Stimulated activated CD8-positive, alpha-beta memory T cell treated with anti-CD3 and anti-CD28 coated beads, Interleukin-4, amount 100 ng/mL, for 1 hour (primary cell): ENCODE results near the gene ANXA1.

ENCODE experiments used
- DNase-seq, 2 donors: peaks; one replicate each; pipeline ENCODE4 v3.0.0-alpha.2; 2020; ENCODE audit warnings: low read depth in 2 of 2, low spot score in 1 of 2

ANXA1 gene, protein sequence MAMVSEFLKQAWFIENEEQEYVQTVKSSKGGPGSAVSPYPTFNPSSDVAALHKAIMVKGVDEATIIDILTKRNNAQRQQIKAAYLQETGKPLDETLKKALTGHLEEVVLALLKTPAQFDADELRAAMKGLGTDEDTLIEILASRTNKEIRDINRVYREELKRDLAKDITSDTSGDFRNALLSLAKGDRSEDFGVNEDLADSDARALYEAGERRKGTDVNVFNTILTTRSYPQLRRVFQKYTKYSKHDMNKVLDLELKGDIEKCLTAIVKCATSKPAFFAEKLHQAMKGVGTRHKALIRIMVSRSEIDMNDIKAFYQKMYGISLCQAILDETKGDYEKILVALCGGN

DNA sequence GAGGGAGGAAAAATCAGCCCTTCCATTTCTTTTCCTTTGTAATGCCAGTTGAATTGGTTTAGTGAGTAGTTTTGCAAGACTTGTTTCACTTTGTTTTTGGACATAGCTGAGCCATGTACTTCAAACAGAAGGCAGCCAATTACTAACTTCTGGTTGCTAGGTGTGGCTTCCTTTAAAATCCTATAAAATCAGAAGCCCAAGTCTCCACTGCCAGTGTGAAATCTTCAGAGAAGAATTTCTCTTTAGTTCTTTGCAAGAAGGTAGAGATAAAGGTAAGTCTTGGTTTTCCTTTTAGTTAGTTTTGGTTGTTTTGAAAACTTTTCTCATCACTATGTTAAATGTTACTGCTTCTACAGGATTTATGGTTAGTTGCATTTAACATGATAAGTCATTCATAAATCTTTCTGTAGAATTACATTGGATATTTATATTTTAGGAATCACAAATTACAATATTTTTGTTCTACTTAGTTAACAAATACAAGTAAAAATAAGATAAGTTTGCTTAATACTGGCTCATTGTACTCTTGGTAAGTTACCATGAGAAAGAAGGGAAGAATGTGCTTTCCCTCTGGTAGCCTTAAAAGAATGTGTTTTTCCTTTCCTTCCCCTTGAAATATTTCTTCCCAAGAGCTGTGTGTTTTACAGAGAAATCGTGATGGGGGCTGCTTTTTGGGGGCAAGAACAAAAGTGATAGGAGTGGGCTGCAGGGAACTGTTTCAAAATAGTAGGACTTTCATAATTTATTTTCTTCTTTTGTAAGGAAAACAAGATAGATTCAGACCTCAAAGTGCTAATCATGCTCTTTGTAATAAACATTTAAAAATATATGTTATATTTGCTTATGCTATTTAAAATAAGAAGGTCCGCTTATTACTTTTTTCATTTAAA, at the start of gene ANXA1:
ANXA1 (plus strand) TSS at position 213 of the 890 bp plus-strand sequence. CDS start 6,671 bp downstream, outside the sequence.
- no peak for DNase-seq

DNA sequence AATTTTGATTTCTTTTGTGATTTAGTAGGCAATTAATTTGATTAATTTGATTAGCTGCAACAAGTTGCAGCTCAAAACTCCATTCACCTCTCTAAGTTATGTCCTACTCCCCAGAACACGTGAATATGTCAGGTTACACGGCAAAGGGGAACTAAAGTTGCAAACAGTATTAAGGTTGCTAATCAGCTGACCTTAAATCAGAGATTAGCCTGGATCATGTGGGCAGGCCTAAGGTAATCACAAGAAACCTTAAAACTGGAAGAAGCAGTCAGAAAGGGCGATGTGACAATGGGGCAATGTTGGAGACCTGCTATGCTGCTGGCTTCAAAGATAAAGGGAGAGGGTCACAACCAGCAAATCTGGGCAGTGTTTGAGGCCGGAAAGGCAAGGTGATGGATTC, 47.3 kb upstream of the ANXA1 start:
- no peak for DNase-seq

DNA sequence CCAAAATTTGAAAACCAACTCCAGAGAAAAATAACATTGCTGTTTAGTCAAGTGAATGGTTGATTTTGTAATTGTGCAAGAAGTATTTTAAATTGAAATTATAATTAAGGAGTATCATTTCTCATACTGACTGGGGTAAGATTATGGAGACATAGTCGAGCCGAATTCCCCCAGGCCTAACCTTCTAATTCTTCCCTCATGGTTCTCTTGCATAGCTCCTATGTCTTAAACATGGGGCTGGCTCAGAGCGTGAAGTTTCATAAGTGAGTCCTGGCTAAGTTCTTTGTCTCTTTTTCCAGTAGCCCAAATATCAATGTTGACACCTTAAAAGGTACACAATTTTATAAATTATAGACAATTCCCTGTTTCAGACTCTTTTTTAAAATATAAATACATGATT, 46.7 kb upstream of the ANXA1 start:
- DNase-seq, result no peak

DNA sequence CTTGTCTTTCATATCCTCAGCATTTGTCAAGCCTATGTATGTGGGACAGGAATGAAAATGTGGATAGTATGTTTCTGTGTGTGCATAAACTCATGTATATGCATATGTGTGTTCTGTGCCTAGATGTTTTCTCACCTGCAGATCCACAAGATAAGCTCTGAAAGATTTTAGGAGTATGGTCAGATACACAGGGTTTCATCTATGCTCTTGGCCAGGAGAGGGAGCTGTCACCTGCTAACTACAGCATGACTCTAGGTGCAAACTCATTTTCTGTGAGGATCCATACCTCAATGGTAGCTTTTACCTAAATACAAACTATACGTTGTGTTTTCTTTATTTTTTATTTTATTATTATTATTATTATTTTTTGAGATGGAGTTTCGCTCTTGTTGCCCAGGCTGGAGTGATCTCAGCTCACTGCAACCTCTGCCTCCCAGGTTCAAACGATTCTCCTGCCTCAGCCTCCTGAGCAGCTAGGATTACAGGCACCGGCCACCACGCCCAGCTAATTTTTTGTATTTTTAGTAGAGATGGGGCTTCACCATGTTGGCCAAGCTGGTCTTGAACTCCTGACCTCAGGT, 44.1 kb upstream of the ANXA1 start:
- peak in 1 of 2 donors; percentile 36 for DNase-seq

DNA sequence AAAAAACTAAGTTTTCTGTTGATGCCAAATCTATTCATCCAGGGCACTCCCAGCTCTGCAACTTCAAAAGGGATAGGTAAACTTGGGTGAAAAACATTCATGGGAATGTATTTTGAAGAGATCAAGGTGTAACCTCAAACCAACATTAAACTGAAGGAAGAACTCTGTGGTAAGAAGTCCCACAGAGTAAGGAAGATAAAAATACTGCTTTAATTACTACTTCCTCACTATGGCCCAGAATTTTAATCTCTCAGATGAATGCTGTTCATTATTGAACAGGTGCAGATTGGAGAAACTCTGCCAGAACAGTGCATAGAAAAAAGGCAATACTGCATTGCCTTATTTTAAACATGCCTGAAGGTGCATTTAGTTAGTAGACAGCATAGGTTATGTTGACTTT, 37.6 kb upstream of the ANXA1 start:
- DNase-seq, result no peak

DNA sequence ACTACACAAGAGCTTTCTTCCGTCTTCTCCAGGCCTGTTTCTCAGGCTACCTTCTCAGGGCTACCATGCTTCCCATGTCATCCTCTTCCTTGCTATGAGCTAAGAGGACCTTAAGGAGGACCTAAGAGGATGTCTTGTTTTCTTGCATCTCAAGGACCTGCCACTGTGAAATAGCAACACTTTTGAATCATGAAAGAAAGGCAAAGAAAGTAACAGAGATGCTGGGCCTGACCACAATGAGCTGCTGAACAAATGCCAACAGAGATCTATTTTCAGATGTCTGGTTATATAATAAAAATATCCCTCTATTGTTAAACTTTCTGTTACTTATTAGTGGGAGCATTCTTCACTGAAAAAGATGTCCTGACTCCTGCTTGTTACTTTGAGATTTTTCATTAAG, 36.7 kb upstream of the ANXA1 start:
- no peak for DNase-seq

DNA sequence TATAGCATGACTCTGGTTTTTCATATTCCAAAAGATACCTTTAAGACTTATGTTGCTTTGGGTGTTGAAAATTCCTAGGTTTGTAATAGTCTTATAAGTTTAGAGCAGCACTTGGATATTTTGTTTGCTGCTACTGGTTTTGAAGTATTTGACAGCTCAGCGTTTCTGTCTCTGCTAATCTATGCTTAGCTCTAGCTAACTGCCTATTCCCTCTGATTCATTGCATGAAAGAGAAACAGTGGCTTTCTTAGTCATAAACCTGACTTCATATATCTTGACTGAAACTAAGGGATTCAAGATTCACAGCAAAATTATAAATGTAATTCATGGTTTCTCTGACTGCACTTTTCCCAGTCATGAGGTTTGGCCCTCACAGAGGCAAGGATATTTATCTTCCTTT, 35.6 kb upstream of the ANXA1 start:
- DNase-seq, result no peak

DNA sequence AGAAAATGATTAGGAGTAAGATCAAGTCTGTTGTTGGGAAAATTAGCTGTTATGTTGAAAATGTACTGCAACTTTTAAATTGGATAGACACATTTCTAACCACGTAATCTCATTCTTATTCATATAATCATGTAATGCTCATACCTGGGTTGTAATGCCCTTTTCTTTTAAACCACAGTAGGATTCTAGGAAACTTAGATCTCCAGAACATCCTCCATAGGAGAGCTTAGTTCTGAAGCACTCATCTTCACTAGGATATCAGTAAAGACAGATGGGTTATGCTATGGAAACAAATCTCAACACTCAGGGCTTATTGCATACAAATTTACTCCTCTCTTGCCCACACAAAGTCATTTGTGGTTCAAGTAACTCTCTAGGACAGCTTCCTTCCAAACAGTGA, 34.8 kb upstream of the ANXA1 start:
- no peak for DNase-seq

DNA sequence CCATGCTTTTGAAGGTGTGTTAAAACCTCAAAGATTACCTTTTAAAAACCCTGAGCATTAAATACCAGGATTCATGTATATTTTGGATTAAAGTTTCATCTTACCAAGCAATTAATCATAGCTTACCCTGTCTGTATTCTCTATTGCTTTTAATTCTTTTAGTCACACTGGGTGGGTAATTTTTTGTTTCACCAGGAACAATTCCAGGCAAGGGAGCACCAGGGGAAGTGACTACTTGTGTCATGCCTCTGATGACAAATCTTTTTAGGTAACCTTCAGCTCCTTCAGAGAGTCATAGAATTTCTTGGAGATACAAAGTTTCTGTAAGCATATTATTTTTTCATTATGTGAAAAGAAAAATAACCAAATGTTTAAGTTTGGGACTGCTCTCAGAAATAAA, 33.4 kb upstream of the ANXA1 start:
- DNase-seq, result no peak

DNA sequence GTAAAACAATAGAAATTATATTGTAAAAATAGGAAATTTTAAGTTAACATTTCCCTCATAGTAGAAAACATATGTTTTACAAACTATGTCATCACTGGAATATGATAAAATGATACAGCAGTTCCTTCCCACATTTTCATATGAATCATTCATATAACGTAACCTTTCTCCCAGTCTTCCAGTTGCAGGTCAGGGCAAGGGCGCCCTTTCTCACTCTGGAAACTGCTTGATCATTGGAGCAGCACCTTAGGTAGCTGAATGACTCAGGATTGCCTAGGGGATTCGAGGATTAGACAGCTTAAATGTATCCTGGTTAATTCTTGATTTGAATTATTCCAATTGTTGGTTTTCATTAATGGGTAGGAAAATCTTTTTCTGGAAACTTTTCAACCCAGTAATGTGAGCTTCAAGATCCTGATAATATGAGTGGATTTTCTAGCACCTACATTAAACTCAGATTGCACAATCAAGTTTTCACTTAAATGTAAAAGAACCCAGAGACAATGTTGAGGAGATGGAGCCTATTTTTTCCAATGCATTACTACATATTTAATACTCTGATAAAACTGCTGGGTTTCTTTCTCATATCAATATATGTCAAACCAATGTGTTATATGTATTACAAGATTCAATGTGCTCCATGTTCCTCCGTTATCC, 32.6 kb upstream of the ANXA1 start:
- no peak for DNase-seq

DNA sequence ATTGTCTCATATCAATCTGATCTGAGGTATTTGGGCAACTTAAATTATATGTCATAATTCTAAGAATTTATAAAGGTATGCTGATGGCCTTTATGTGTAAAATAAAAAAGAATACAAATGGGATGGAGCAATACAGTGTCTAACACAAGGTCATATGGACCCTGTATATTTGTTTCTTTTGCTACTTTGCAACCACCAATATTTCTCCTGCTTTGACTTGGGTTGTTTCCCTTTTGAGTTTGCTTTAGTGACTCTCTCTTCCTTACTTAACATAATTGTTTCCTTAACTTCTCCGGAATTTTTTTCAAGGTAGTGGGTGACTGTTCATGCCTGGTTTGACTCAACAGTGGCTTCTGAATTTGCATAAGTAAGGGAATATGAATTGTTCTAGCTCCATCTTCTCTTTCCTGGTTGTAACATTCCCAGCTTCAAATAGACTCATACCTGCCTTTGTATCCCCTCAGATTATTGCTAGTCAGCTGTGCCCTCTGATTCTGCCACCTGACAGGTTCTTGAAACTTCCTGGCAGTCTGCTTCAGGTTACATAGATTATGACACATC, 30.2 kb upstream of the ANXA1 start:
- no peak for DNase-seq

DNA sequence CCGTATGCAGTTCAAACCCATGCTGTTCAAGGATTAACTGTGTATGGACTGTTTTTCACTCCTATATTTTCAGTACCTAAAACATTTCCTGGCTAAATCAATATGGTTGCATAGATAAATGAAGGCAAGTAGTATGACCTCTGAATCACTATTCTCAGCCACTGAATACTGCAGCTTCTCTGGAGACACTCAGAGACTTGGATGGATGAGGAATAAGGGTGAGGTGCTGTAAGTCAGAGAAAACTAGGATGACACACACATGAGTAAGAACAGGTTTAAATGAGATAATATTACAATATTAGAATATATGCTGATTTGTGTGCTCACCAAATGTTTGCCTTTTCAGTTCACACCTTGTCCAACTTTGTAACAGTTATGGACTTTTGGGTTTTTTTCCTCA, 26.0 kb upstream of the ANXA1 start:
- DNase-seq, result no peak

DNA sequence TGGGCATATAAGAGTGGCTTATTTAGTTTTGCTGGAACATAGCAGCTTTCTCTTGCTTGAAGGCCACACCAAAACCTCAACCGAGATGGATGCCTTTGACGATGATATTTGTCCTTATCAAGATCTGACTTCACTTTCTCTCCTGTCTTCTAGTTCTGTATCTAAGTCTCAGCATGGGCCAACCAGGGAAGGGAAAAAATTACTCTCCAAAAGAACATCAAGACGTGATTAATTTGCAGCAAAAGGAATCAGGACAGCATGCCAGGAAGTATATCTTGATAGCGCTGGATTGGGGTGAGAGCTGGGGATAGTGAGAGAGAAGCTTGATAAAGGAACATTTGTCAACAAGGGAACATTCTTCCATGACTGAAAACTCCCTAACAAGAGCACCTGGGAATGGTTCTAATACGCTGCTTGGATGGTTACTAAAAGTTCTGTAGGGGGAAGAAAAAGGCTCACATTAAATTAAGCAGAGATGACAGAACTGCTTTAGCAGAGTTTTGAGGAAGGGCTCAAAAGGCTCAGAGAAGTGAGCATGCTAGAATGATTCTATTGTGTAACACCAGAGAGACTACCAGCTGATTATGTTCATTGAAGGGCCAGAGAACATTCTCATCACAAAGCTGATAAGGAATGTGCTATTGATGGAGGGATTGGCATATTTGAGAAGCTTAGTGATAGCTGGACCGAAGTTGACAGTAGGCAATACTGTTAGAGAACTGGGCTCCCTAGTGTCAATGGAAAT, 21.6 kb upstream of the ANXA1 start:
- DNase-seq, result no peak

DNA sequence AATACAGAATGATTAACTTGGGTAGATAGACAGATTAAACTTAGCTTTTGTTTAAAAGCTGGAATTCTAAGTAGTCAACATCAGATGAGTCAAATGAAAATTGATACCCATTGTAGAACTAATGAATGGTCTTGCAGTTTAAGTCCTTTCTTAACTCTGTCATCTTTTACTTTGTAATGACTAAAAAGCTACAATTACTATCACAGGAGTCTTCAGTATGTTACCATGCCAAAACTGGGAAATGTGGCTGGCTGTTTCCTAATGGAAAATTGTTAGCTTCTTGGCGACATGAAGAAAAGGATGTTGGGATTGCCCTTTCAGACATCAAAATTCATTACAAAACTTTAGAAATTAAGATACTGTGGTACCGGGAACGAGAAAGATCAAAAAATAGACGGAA, 20.2 kb upstream of the ANXA1 start:
- no peak for DNase-seq

DNA sequence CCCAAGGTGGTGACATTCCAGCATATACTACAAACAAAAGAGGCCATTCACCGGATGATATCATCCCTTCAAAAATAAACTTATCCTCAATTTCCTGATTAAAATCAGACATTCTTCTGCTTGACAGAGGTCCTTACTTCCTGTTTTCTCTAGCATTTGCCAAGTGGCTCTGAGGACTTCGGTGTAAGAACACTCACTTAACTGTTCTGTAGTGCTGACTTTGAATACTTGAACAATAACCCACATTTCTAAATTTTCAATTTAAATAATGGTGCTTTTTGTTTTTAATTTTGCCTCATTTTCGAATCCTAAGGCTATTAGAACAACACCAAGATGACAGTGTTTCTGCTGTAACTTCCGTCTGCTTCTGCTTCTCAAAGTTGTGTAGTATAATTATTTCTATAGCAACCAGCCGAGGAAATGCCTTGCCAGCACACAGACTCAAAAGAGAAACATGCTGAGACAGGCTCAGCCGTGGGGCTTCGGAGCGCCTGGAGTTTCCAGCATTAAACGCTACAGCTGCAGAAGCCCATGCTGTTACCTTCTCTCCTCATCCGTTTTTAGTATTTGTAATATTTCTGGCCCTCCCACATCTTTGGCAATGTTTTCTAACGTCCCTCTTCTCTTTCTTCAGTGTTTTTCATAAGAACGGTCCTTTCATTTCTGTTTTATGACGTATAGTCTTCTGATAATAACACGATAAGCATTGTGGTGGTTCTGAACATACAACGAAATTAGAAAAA, 19.5 kb upstream of the ANXA1 start:
- peak; percentile 32 to 49 for DNase-seq

DNA sequence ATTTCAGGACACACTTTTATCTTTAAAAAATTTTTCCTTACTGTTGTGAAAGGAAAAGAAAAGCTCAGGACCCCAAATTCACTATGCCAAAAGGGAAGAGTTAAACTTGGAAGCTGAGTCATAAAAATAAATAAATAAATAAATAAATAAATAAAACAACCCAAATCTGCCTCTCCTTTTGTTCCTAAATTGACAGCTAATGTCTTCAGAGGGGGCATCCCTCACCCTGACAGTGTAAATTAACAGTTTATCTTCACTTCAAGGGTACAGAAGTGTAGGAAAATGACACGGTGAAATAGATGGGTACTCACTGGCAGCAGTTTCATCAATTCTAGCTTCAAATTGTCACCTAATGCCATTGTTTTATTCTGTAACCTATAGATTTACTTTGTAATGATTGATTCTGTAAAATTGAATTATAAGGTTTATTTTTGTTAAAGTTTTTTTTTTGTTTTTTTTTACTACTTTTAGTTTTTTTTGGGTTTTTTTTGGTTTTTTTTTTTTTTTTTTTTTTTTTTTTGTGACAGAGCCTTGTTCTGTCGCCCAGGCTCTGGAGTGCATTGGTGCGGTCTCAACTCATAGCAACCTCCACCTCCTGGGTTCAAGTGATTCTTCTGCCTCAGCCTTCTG, 18.5 kb upstream of the ANXA1 start:
- DNase-seq, result no peak

DNA sequence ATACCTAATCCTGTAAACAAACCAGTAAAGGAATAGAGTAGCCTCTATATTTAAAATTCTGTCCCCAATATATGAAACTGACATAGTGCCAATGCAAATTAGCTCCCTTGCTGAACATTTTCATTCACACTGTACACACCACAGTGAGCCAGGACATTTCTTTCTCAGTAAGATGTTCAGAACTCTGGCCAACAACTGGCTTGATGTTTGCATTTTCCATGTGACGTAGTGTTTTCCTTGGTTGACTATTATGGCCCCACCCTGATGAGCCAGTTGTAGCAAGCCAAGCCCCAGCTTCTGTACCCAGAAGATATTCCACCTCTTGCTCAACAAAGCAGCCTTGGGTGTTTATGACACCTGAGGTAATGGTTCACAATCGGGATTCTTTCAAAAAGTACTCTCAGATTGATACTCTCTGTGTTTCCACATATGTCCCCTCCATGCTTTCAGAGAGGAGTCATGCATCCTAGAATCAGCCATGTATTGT, 17.7 kb upstream of the ANXA1 start:
- DNase-seq, result no peak

DNA sequence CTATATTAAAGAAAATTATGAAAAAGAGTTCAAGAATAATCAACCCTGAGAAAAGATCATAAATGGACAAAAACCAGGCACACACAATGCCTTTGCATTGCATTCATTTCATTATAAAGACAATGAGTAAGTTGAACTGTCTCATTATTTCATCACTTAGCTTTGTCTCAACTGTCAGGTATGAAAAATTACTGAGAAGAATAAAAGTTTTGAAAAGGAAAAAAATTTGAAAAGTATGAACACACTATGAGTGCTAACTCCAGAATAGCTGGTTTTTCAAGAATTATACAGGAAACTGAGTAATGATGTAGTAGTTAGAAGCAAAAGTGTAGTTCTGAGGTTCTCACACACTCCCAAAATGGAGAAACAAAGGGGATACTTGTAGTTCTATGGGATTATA, 16.3 kb upstream of the ANXA1 start:
- no peak for DNase-seq

DNA sequence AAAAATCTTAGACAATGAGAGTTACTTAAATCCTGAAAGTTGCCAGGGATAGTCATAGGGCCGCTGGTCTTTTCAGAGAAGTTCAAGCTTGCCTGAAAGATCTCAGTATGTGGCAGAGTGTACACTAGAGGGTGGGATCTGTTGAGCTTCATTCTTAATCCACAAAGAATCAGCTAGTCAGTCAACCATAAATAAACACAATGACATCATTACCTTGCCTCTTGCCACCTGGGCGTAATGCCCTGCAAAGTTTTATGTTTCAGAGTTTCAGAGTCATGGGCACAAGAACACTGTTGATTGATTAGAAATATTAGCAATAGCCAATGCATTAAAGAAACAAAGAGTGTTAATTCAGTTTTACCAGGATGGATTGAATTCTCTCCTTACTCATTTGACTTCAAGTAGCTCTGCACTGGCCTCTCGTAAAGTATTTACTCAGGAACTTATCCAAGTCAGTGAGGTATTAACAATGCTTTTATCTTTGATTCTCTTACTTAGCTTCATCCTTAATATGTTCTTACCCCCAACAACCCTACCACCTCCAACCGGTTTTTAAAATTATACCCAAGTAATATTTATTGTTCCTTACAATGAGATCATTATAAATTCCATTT, 14.3 kb upstream of the ANXA1 start:
- no peak for DNase-seq
